GM06990 (cell line): ENCODE results near the gene RNASE13.
A peak's percentile ranks its signal among the peaks of the same experiment; 100 is the strongest.
"Not testable (repeated sequence)": the region's sequence is repeated elsewhere in the genome, so short reads cannot be mapped to it uniquely, and the experiment has no call there.

ENCODE experiments used
- DNase-seq: peaks from one replicate; pipeline ENCODE4 v3.0.0-alpha.2; 2011; ENCODE audit not compliant: insufficient read length; ENCODE audit errors: extremely low read depth
- H3K27me3 ChIP-seq: replicated peaks from 2 replicates; pipeline ENCODE4 v1.6.0; 2011; ENCODE audit warnings: low read length; ENCODE audit not compliant: control insufficient read depth, insufficient read depth
- H3K36me3 ChIP-seq: 2 replicates; pipeline ENCODE4 v1.5.1; 2011; ENCODE audit warnings: low read length; ENCODE audit not compliant: control insufficient read depth, insufficient read depth
- H3K4me3 ChIP-seq: replicated peaks from 2 replicates; pipeline ENCODE4 v1.5.1; 2011; ENCODE audit warnings: low read depth, mild to moderate bottlenecking, control low read depth, low read length
- CTCF ChIP-seq: IDR thresholded peaks from 2 replicates; pipeline ENCODE4 v1.5.1; 2011; ENCODE audit warnings: low read length, control low read depth, mild to moderate bottlenecking, inconsistent platforms; ENCODE audit not compliant: insufficient read depth, poor library complexity, severe bottlenecking

The RNASE13 gene

GRCh38 chr14:21015312-21015711, 19.3 kb downstream of the RNASE13 start:
- Histone ChIP-seq H3K36me3 (no peaks in the 10 kb centered on the region), H3K27me3 (no peaks in the 10 kb centered on the region; the same call in none of the 2 replicates), H3K4me3 (no peak overlapping the region)
- no peak for TF ChIP-seq CTCF
- DNase-seq = no peak

GRCh38 chr14:21014761-21015190, 19.8 kb downstream of the RNASE13 start:
- Histone ChIP-seq H3K4me3 (no peak overlapping the region), H3K27me3 (no peaks in the 10 kb centered on the region; the same call in none of the 2 replicates), H3K36me3 (no peaks in the 10 kb centered on the region)
- TF ChIP-seq CTCF = peak; percentile 83
- peak; percentile 17 for DNase-seq

GRCh38 chr14:21011136-21011535, 23.5 kb downstream of the RNASE13 start:
- H3K36me3 ChIP-seq = no peaks in the 10 kb centered on the region
- H3K27me3 ChIP-seq = no peaks in the 10 kb centered on the region; the same call in 1 of the 2 replicates
- no peak for DNase-seq

GRCh38 chr14:21009721-21010120, 24.9 kb downstream of the RNASE13 start:
- H3K27me3 ChIP-seq, H3K4me3 ChIP-seq, H3K36me3 ChIP-seq, DNase-seq: not testable (repeated sequence)

More at GRCh38 chr14:21011136-21011535, 23.5 kb downstream of the RNASE13 start:
- no peak overlapping the region for H3K4me3 ChIP-seq
- TF ChIP-seq CTCF = no peak

- Histone ChIP-seq H3K27me3 (no peaks in the 10 kb centered on the region), H3K36me3 (no peaks in the 10 kb centered on the region), H3K4me3 (no peak overlapping the region)
- TF ChIP-seq CTCF = no peak
- DNase-seq = no peak
Measured at GRCh38 chr14:21003788-21004346, 30.7 kb downstream of the RNASE13 start.

- no peak for TF ChIP-seq CTCF
- no peak for DNase-seq
- Histone ChIP-seq H3K4me3 (no peak overlapping the region), H3K36me3 (peaks cover 3% of the 10 kb centered on the region), H3K27me3 (no peaks in the 10 kb centered on the region)
Measured at GRCh38 chr14:21001218-21001617, 33.4 kb downstream of the RNASE13 start.
